ENCODE measurements around the gene ITPR2. TPM values are rescaled to one million over a fixed set of nuclear protein-coding genes. Genes with fewer than 3 reads are reported as not detected.

Gene ITPR2
- total RNA-seq, 1 donor from 2014 or later = 16.7 TPM

DNA sequence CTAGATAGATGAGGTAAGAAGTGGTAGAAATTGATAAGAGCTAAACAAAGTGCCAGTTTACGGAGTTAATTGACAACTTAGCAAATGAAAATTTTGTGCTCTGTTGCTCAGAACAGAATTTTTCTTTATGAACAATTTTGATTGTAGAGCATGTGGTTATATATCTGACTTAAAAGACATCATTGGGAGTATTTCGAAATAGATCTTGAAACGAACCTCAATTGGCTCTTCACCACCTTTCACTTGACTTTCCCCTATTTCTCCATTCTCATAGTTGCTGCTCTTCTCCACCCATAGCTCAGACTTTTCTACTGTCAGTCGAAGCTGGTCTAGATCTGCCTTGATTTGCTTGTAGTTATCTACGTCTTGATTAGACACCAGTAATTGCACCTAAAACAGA lies 212.1 kb downstream of the ITPR2 start:
- TF ChIP-seq, protein P1, sequence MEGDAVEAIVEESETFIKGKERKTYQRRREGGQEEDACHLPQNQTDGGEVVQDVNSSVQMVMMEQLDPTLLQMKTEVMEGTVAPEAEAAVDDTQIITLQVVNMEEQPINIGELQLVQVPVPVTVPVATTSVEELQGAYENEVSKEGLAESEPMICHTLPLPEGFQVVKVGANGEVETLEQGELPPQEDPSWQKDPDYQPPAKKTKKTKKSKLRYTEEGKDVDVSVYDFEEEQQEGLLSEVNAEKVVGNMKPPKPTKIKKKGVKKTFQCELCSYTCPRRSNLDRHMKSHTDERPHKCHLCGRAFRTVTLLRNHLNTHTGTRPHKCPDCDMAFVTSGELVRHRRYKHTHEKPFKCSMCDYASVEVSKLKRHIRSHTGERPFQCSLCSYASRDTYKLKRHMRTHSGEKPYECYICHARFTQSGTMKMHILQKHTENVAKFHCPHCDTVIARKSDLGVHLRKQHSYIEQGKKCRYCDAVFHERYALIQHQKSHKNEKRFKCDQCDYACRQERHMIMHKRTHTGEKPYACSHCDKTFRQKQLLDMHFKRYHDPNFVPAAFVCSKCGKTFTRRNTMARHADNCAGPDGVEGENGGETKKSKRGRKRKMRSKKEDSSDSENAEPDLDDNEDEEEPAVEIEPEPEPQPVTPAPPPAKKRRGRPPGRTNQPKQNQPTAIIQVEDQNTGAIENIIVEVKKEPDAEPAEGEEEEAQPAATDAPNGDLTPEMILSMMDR (conservative IDR thresholded peaks at IDR 0.05) = no peak
- no peaks in the 10 kb centered on the region for H3K27me3 Mint-ChIP-seq (ENCODE audit: low read depth)
- no peaks in the 10 kb centered on the region for H3K4me1 Mint-ChIP-seq
- peaks cover 6% of the 10 kb centered on the region for H3K36me3 Mint-ChIP-seq (ENCODE audit: low read depth)
- no peak for DNase-seq (ENCODE audit: low read depth, low spot score)
- no peak overlapping the region for H3K4me3 Mint-ChIP-seq
- peaks cover 3% of the 10 kb centered on the region for H3K9me3 Mint-ChIP-seq
- no peak overlapping the region for H3K27ac Mint-ChIP-seq (ENCODE audit: unreplicated experiment)

DNA sequence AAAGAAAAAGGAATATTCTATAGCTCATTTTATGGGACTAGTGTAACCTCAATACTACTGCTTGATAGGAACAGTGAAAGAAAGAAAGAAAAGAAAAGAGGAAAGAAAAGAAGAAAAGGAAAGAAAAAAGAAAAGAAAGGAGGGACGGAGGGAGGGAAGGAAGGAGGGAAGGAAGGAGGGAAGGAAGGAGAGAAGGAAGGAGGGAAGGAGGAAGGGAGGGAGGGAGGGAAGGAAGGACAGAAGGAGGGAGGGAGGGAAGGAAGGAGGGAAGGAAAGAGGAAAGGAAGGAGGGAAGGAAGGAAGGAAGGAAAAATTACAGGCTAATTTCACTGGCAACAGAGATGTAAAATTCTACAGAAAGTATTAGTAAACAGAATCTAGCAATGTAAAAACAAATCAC lies 215.5 kb downstream of the ITPR2 start:
- DNase-seq (ENCODE audit: low read depth, low spot score) = no peak
- H3K9me3 Mint-ChIP-seq = no peaks in the 10 kb centered on the region
- peaks cover 3% of the 10 kb centered on the region for H3K36me3 Mint-ChIP-seq (ENCODE audit: low read depth)
- H3K27me3 Mint-ChIP-seq (ENCODE audit: low read depth) = no peaks in the 10 kb centered on the region
- H3K27ac Mint-ChIP-seq (ENCODE audit: unreplicated experiment) = no peak overlapping the region
- H3K4me3 Mint-ChIP-seq = no peak overlapping the region
- TF ChIP-seq, protein P1 (conservative IDR thresholded peaks at IDR 0.05) = no peak
- peaks cover 2% of the 10 kb centered on the region for H3K4me1 Mint-ChIP-seq

DNA sequence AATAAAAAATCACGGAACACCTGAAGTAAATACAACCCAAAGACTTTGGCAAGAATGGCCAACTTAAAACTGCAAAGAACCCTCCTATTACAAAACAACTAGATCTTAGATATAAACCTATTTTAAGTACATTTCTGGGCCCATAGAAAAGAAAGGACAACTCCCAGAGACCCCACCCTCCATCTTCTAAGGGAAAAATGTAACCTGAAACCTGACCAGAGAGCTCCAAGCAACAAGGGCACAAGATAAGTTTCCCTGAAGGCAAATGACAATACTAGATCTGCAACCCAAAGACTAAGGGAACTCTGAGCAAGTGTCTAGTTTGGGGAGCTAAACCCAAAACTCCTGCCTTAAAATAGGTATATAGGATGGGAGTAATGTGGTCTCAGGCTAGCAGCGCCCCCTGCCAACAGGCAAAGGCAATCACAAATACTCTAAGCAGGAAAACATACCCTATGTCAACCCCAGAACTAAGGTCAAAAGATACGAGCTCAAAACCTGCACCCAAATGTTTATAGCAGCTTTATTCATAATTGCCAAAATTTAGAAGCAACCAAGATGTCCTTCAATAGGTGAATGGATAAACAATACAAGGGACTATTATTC lies 218.9 kb downstream of the ITPR2 start:
- DNase-seq (ENCODE audit: low read depth, low spot score) = peak; percentile 15
- no peaks in the 10 kb centered on the region for H3K36me3 Mint-ChIP-seq (ENCODE audit: low read depth)
- H3K9me3 Mint-ChIP-seq = no peaks in the 10 kb centered on the region
- TF ChIP-seq, protein P1 (conservative IDR thresholded peaks at IDR 0.05) = peak; percentile 73
- no peak overlapping the region for H3K27ac Mint-ChIP-seq (ENCODE audit: unreplicated experiment)
- H3K27me3 Mint-ChIP-seq (ENCODE audit: low read depth) = no peaks in the 10 kb centered on the region
- peaks cover 5% of the 10 kb centered on the region for H3K4me1 Mint-ChIP-seq
- no peak overlapping the region for H3K4me3 Mint-ChIP-seq

DNA sequence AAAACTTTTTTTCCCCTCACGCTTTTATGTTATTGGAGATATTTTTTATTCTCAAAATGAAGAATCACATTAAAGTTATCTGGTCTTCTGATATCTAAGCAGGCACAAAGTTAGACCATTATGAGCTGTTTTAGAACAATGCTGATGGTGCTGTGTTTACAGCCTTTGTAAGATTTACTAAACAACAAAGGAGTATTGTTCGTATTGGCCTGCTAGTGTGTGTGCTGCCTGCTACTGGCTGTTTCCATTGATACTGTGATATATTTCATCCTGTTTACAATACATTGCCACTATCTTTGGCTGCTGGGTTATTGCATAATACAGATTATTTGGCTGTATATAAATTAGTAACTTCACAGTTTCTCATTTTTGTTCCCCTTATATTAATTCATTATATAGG lies 220.8 kb downstream of the ITPR2 start:
- no peak for DNase-seq (ENCODE audit: low read depth, low spot score)
- H3K4me3 Mint-ChIP-seq = no peak overlapping the region
- peaks cover 10% of the 10 kb centered on the region for H3K4me1 Mint-ChIP-seq
- no peaks in the 10 kb centered on the region for H3K27me3 Mint-ChIP-seq (ENCODE audit: low read depth)
- H3K36me3 Mint-ChIP-seq (ENCODE audit: low read depth) = no peaks in the 10 kb centered on the region
- TF ChIP-seq, protein P1 (conservative IDR thresholded peaks at IDR 0.05) = no peak
- H3K9me3 Mint-ChIP-seq = no peaks in the 10 kb centered on the region
- H3K27ac Mint-ChIP-seq (ENCODE audit: unreplicated experiment) = no peak overlapping the region

DNA sequence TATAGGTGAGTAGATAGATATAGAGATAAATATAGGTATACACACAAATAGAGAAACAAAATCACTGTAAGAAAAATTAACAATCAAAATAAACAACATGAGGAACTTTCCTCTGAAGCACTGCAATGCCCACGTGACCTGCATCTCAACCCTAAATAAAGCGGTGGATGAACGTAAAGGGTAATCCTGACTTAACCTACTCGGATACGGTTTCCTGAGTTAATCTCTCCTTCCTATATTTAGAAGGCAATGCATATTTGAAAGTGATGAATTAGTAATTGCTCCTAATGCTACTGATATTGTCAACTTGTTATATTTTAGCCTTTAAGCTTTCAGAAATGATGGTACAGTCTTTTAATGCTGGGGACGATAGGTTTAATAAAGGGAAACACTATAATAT lies 221.4 kb downstream of the ITPR2 start:
- no peaks in the 10 kb centered on the region for H3K9me3 Mint-ChIP-seq

More for the DNA sequence above, 221.4 kb downstream of the ITPR2 start:
- no peak overlapping the region for H3K4me3 Mint-ChIP-seq
- H3K4me1 Mint-ChIP-seq = peaks cover 10% of the 10 kb centered on the region
- DNase-seq (ENCODE audit: low read depth, low spot score) = no peak
- H3K27ac Mint-ChIP-seq (ENCODE audit: unreplicated experiment) = no peak overlapping the region
- TF ChIP-seq, protein P1 (conservative IDR thresholded peaks at IDR 0.05) = no peak
- H3K27me3 Mint-ChIP-seq (ENCODE audit: low read depth) = no peaks in the 10 kb centered on the region
- H3K36me3 Mint-ChIP-seq (ENCODE audit: low read depth) = no peaks in the 10 kb centered on the region
